K562 (cell line): Measurements from ENCODE around the gene IRS1. TPM values are rescaled to one million over a fixed set of nuclear protein-coding genes. Genes with fewer than 3 reads are reported as not detected.
A peak's percentile ranks its signal among the peaks of the same experiment; 100 is the strongest.

Experiments
- CREB1 ChIP-seq, 2 experiments: sonication (generic) in 1 of 2; formaldehyde crosslinking in 1 of 2; IDR thresholded peaks; 2 replicates each; pipeline versions ENCODE4 v1.6.1 to v1.8.0; 2012 to 2022; ENCODE audit warnings: inconsistent platforms in 1 of 2, mild to moderate bottlenecking in 1 of 2, missing genetic modification reagents in 1 of 2, moderate library complexity in 1 of 2
- DACH1 ChIP-seq: fragments of 450-650 bp; IDR thresholded peaks from 2 replicates; pipeline ENCODE4 v1.6.1; 2018; ENCODE audit not compliant: partially characterized antibody
- EGR1 ChIP-seq: fragments of 450-650 bp; conservative IDR thresholded peaks from 2 replicates; pipeline ENCODE4 v1.6.1; 2017; ENCODE audit warnings: mild to moderate bottlenecking
- FOXK2 ChIP-seq, 2 experiments: fragments of 450-650 bp; IDR thresholded peaks in 1 of 2; conservative IDR thresholded peaks in 1 of 2; 2 replicates each; pipeline ENCODE4 v1.6.1; 2016; ENCODE audit warnings: low read depth in 2 of 2, mild to moderate bottlenecking in 1 of 2
- POLR3A ChIP-seq: IDR thresholded peaks from 2 replicates; pipeline ENCODE4 v1.6.1; 2011; ENCODE audit warnings: borderline replicate concordance, mild to moderate bottlenecking, moderate library complexity; ENCODE audit not compliant: insufficient read length, insufficient read depth; ENCODE audit errors: extremely low read depth
- RNF2 ChIP-seq: sonication (generic); IDR thresholded peaks from 2 replicates; pipeline ENCODE4 v1.6.1; 2016
- SMAD3 ChIP-seq: fragments of 450-650 bp; formaldehyde crosslinking; conservative IDR thresholded peaks from 2 replicates; pipeline ENCODE4 v1.4.0; 2020; ENCODE audit warnings: mild to moderate bottlenecking
- SREBF2 ChIP-seq: sonication (generic); formaldehyde crosslinking; IDR thresholded peaks from 2 replicates; pipeline ENCODE4 v1.4.0; 2020; ENCODE audit warnings: mild to moderate bottlenecking, missing genetic modification reagents
- polyA plus RNA-seq, 8 experiments: library from polyadenylated mRNA; depleted of rRNA in 4 of 8; stranded (reverse) in 5 of 8; unstranded in 3 of 8; fragments of >200 nt; fragmentation: Nextera tagmentation in 2 of 8; fragmentation: Illumina TruSeq in 1 of 8; extraction: Ambion mirVana in 2 of 8; extraction: Trizol in 1 of 8; gene quantifications; 2 replicates each; pipeline versions ENCODE4 v1.2.1 to v1.2.3, GENCODE V29; 2011 to 2014; ENCODE audit warnings: inconsistent platforms in 1 of 8, missing spikeins in 1 of 8
- total RNA-seq, 7 experiments: library from RNA; depleted of rRNA in 6 of 7; stranded (reverse); fragments of >200 nt in 6 of 7; fragmentation: Illumina TruSeq in 2 of 7; extraction: Trizol in 2 of 7; gene quantifications; 2 replicates each; pipeline versions ENCODE4 v1.2.1 to v1.2.3, GENCODE V29; 2011 to 2021; ENCODE audit warnings: low replicate concordance in 1 of 7
- TF ChIP-seq, protein P1 (sequence below): fragments of 200-800 bp; sonication (Bioruptor generic); IDR thresholded peaks from 2 replicates; pipeline ENCODE4 v1.6.1; 2017; ENCODE audit warnings: missing genetic modification characterization, missing compliant biosample characterization
- TF ChIP-seq, protein P2 (sequence below), 2 experiments: fragments of 450-650 bp; IDR thresholded peaks; 2 replicates each; pipeline ENCODE4 v1.6.1; 2018; ENCODE audit warnings: mild to moderate bottlenecking in 2 of 2, low read depth in 1 of 2; ENCODE audit not compliant: partially characterized antibody in 2 of 2
- TF ChIP-seq, protein P3 (sequence below), 2 experiments: fragments of 450-650 bp in 1 of 2; sonication (generic) in 1 of 2; formaldehyde crosslinking in 1 of 2; IDR thresholded peaks; 2 replicates each; pipeline versions ENCODE4 v1.7.1 to v1.9.0; 2016 to 2022; ENCODE audit warnings: inconsistent platforms in 1 of 2, mild to moderate bottlenecking in 1 of 2, missing genetic modification reagents in 1 of 2

The IRS1 gene
- total and polyA plus RNA-seq, 9 of the 15 experiments (the other 6 are each of a cell fraction or from before 2014, with no cell fraction given): under 0.01 to 0.31 (median 0.08) TPM; not detected in 1

DNA sequence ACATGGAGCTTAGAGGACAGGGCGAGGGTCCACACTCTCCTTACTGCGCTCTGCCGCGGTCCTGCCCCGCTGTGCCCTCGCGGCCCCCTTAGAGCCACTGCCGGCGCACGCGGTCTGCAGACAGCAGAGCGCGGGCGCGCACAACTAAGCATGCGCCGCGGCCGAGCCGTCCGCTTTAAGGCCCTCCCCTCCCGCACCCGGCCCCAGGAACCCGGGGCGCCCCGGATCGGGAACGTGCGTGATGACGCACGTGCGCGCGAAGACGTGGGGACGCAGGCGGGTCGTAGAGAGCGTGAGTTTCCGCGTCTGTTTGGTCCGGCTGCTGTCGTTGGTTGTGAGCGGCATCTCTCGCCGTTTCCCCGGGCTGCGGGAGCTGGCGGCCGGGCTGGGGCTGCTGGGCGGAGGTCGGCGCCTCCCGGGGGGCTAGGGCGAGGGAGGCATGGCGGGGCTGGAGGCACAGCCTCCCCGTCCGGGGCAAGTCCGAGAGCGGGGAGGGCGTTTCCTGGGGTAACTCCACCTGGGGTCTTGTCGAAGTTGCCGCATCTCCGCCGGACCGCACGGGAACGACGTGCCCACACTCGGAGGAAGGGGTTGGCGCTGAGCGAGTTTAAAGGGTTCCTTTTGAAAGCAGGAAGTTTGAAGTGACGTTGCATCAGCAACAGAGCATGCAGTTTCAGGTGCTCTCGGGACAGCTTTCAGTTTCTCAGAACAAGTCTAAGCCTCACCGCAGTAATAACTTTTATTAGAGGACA lies 36.4 kb upstream of the IRS1 start, which contains the start of gene RHBDD1 (continued):
- TF ChIP-seq SMAD3 (CRISPR knock-in tag) (no peak), POLR3A (no peak), RNF2 (peak; percentile 63; the same call in 1 of the 2 replicates), SREBF2 (CRISPR knock-in tag) (no peak), DACH1 (no peak), CREB1 (IDR thresholded peaks at IDR 0.05) (peak; percentile 87), CREB1 (CRISPR knock-in tag; IDR thresholded peaks at IDR 0.05) (peak; percentile 85), EGR1 (peak; percentile 84; the same call in 1 of the 2 replicates), FOXK2 (conservative IDR thresholded peaks at IDR 0.05 in 1 of 2, IDR thresholded peaks at IDR 0.05 in 1 of 2; ENCODE audit: low read depth in 2 of 2) (peak in 1 of 2 experiments; percentile 8; a peak in 1 of 4 replicates)
- TF ChIP-seq, protein P1, sequence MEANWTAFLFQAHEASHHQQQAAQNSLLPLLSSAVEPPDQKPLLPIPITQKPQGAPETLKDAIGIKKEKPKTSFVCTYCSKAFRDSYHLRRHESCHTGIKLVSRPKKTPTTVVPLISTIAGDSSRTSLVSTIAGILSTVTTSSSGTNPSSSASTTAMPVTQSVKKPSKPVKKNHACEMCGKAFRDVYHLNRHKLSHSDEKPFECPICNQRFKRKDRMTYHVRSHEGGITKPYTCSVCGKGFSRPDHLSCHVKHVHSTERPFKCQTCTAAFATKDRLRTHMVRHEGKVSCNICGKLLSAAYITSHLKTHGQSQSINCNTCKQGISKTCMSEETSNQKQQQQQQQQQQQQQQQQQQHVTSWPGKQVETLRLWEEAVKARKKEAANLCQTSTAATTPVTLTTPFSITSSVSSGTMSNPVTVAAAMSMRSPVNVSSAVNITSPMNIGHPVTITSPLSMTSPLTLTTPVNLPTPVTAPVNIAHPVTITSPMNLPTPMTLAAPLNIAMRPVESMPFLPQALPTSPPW (CRISPR knock-in tag): peak; percentile 75
- TF ChIP-seq, protein P2, sequence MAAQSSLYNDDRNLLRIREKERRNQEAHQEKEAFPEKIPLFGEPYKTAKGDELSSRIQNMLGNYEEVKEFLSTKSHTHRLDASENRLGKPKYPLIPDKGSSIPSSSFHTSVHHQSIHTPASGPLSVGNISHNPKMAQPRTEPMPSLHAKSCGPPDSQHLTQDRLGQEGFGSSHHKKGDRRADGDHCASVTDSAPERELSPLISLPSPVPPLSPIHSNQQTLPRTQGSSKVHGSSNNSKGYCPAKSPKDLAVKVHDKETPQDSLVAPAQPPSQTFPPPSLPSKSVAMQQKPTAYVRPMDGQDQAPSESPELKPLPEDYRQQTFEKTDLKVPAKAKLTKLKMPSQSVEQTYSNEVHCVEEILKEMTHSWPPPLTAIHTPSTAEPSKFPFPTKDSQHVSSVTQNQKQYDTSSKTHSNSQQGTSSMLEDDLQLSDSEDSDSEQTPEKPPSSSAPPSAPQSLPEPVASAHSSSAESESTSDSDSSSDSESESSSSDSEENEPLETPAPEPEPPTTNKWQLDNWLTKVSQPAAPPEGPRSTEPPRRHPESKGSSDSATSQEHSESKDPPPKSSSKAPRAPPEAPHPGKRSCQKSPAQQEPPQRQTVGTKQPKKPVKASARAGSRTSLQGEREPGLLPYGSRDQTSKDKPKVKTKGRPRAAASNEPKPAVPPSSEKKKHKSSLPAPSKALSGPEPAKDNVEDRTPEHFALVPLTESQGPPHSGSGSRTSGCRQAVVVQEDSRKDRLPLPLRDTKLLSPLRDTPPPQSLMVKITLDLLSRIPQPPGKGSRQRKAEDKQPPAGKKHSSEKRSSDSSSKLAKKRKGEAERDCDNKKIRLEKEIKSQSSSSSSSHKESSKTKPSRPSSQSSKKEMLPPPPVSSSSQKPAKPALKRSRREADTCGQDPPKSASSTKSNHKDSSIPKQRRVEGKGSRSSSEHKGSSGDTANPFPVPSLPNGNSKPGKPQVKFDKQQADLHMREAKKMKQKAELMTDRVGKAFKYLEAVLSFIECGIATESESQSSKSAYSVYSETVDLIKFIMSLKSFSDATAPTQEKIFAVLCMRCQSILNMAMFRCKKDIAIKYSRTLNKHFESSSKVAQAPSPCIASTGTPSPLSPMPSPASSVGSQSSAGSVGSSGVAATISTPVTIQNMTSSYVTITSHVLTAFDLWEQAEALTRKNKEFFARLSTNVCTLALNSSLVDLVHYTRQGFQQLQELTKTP (IDR thresholded peaks at IDR 0.05; ENCODE audit: low read depth in 1 of 2, partially characterized antibody in 2 of 2): no peak
- TF ChIP-seq, protein P3, sequence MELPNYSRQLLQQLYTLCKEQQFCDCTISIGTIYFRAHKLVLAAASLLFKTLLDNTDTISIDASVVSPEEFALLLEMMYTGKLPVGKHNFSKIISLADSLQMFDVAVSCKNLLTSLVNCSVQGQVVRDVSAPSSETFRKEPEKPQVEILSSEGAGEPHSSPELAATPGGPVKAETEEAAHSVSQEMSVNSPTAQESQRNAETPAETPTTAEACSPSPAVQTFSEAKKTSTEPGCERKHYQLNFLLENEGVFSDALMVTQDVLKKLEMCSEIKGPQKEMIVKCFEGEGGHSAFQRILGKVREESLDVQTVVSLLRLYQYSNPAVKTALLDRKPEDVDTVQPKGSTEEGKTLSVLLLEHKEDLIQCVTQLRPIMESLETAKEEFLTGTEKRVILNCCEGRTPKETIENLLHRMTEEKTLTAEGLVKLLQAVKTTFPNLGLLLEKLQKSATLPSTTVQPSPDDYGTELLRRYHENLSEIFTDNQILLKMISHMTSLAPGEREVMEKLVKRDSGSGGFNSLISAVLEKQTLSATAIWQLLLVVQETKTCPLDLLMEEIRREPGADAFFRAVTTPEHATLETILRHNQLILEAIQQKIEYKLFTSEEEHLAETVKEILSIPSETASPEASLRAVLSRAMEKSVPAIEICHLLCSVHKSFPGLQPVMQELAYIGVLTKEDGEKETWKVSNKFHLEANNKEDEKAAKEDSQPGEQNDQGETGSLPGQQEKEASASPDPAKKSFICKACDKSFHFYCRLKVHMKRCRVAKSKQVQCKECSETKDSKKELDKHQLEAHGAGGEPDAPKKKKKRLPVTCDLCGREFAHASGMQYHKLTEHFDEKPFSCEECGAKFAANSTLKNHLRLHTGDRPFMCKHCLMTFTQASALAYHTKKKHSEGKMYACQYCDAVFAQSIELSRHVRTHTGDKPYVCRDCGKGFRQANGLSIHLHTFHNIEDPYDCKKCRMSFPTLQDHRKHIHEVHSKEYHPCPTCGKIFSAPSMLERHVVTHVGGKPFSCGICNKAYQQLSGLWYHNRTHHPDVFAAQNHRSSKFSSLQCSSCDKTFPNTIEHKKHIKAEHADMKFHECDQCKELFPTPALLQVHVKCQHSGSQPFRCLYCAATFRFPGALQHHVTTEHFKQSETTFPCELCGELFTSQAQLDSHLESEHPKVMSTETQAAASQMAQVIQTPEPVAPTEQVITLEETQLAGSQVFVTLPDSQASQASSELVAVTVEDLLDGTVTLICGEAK (IDR thresholded peaks at IDR 0.05): peak; percentile 50; the same call in 1 of the 2 replicates
- TF ChIP-seq, protein P3 (CRISPR knock-in tag; IDR thresholded peaks at IDR 0.05): no peak
